ENCODE measurements around the gene LIM2. TPM values are rescaled to one million over a fixed set of nuclear protein-coding genes. Genes with fewer than 3 reads are reported as not detected.
A peak's percentile ranks its signal among the peaks of the same experiment; 100 is the strongest.
"Not testable (repeated sequence)": the region's sequence is repeated elsewhere in the genome, so short reads cannot be mapped to it uniquely, and the experiment has no call there.

LIM2 gene
- total and polyA plus RNA-seq, 2 donors: not detected

DNA sequence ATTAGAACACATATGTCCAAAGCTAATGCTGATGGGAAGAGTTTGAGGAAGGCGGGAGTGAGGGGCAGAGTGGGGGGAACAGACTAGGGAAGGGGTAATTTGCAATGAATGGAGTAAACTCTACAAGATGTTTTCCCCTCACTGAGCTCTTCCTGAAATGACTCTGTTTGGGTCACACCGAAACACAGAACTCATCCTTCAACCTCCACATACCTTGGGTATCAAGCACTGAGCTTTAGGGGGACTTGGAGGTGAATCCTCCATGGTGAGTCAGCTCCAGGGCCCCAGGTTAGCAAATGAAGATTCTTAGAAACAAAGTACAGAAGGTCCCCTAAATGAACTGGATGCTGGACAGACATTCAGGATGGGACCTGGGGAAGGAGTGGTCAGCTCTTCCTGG lies 30.9 kb upstream of the LIM2 start:
- WGBS: 92% methylated on average over 2 of the region's 2 CpGs
- Histone ChIP-seq H3K4me1 (ENCODE audit: control insufficient read depth in 2 of 2, insufficient read depth in 2 of 2, low read length in 2 of 2) (peaks cover 0 to 7% of the 10 kb centered on the region in 2 donors), H3K27me3 (ENCODE audit: control insufficient read depth in 2 of 2, insufficient read depth in 1 of 2, low read length in 1 of 2) (peaks cover 10 to 21% of the 10 kb centered on the region in 2 donors)

DNA sequence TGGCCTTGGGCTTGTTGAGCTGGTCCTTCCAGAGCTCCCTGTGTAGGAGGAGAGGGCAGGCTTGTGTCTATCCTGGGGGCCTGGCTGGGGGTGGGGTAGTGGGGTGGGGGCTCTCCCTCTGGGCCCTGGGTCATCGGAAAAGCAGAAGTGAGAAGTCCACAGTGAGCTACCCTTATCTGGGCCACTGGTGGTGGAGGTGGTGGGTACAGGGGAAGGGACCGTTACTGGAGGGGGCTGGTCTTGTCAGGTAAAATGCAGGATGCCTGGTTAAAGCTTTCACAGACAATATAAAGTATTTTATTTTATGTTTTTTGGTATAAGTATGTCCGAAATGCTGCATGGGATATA lies 30.0 kb upstream of the LIM2 start:
- 61% methylated on average over 3 of the region's 3 CpGs for WGBS
- Histone ChIP-seq H3K4me3 (ENCODE audit: low read length in 2 of 2) (no peak overlapping the region), H3K27me3 (ENCODE audit: control insufficient read depth in 2 of 2, insufficient read depth in 1 of 2, low read length in 1 of 2) (peaks cover 10 to 21% of the 10 kb centered on the region in 2 donors), H3K9me3 (ENCODE audit: control insufficient read depth in 2 of 2, insufficient read depth in 1 of 2, low read length in 1 of 2) (no peaks in the 10 kb centered on the region), H3K27ac (ENCODE audit: low read depth in 1 of 2, low read length in 1 of 2) (no peak overlapping the region), H3K4me1 (ENCODE audit: control insufficient read depth in 2 of 2, insufficient read depth in 2 of 2, low read length in 2 of 2) (peaks cover 0 to 7% of the 10 kb centered on the region in 2 donors), H3K36me3 (ENCODE audit: control insufficient read depth in 2 of 2, insufficient read depth in 2 of 2, low read length in 1 of 2) (no peaks in the 10 kb centered on the region)
- no peak for DNase-seq (ENCODE audit: low read depth in 6 of 9, low spot score in 9 of 9)

More for the DNA sequence above, 30.9 kb upstream of the LIM2 start:
- DNase-seq (ENCODE audit: low read depth in 6 of 9, low spot score in 9 of 9): no peak
- Histone ChIP-seq H3K36me3 (ENCODE audit: control insufficient read depth in 2 of 2, insufficient read depth in 2 of 2, low read length in 1 of 2) (no peaks in the 10 kb centered on the region), H3K4me3 (ENCODE audit: low read length in 2 of 2) (no peak overlapping the region), H3K27ac (ENCODE audit: low read depth in 1 of 2, low read length in 1 of 2) (no peak overlapping the region), H3K9me3 (ENCODE audit: control insufficient read depth in 2 of 2, insufficient read depth in 1 of 2, low read length in 1 of 2) (no peaks in the 10 kb centered on the region)

DNA sequence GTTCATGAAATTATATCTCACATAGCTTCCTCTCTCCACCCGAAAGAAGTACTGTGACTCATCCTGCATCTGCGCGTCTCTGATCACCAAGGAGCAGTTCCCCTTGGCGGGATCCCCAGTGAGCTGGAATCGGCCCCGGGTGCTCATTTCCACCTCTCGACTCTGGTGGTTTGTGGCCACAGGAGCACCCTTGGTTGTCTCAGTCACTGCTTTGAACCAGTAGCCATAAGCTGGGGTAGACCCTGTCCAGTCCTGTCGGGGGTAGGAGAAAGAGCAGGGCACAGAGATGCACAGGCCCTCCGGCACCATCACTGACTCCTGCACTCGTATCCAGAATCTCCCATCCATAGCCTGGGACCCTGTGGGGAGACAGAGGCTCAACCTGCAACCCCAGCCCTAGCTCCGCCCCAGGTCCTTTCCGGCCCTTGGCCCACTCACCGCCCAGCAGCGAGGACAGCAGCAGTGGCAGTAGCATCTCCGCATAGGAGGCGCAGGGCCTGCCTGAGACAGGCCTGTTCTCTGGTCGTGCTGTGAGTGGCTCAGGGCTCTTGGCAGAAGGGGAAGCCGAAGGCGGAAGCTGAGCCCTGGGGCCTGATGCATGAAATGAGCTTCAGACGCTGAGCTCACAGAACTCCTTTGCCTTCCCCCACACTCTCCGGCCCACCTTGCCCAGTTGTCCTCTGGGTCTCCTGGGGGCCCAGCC lies 29.5 kb upstream of the LIM2 start, which contains the start of gene SIGLEC10:
TSS of gene SIGLEC10 (minus strand) at position 536 of the 703 bp plus-strand sequence. CDS start at position 475, 61 bp downstream.
- Histone ChIP-seq H3K36me3 (ENCODE audit: control insufficient read depth in 2 of 2, insufficient read depth in 2 of 2, low read length in 1 of 2) (no peaks in the 10 kb centered on the region), H3K27me3 (ENCODE audit: control insufficient read depth in 2 of 2, insufficient read depth in 1 of 2, low read length in 1 of 2) (peaks cover 10 to 21% of the 10 kb centered on the region in 2 donors), H3K4me3 (ENCODE audit: low read length in 2 of 2) (peak within 1 kb of the TSS in 1 of 2 donors; percentile 26), H3K4me1 (ENCODE audit: control insufficient read depth in 2 of 2, insufficient read depth in 2 of 2, low read length in 2 of 2) (peaks cover 0 to 7% of the 10 kb centered on the region in 2 donors), H3K9me3 (ENCODE audit: control insufficient read depth in 2 of 2, insufficient read depth in 1 of 2, low read length in 1 of 2) (no peaks in the 10 kb centered on the region), H3K27ac (ENCODE audit: low read depth in 1 of 2, low read length in 1 of 2) (peak within 1 kb of the TSS in 1 of 2 donors; percentile 51)
- WGBS: 25% methylated on average over 21 of the region's 21 CpGs
- DNase-seq (ENCODE audit: low read depth in 6 of 9, low spot score in 9 of 9): peak in 1 of 9 donors; percentile 67

DNA sequence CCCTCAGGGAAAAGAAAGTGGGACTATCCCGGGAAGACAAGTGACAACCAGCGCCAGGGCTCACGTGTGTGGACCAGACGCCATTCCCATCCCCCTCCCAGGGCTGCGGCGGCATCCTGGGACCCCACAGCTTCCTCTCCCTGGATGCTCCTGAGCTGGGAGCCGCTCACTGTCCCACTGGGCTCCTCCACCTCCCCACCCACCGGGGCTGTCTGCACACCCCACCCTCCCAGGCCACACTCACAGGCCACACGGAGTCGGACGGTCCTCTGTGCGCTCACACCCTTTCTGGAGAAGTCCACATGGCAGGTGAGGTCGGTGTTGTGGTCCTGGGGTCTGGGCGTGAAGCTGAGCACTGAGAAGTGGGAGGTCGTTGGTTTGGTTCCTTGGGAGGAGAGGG lies 28.6 kb upstream of the LIM2 start:
- not testable (repeated sequence) for H3K4me1 ChIP-seq (ENCODE audit: control insufficient read depth in 2 of 2, insufficient read depth in 2 of 2, low read length in 2 of 2); H3K36me3 ChIP-seq (ENCODE audit: control insufficient read depth in 2 of 2, insufficient read depth in 2 of 2, low read length in 1 of 2); H3K4me3 ChIP-seq (ENCODE audit: low read length in 2 of 2); DNase-seq (ENCODE audit: low read depth in 6 of 9, low spot score in 9 of 9); H3K27ac ChIP-seq (ENCODE audit: low read depth in 1 of 2, low read length in 1 of 2); H3K9me3 ChIP-seq (ENCODE audit: control insufficient read depth in 2 of 2, insufficient read depth in 1 of 2, low read length in 1 of 2)
- 96% methylated on average over 15 of the region's 15 CpGs for WGBS
- peaks cover 6 to 16% of the 10 kb centered on the region in 2 donors for H3K27me3 ChIP-seq (ENCODE audit: control insufficient read depth in 2 of 2, insufficient read depth in 1 of 2, low read length in 1 of 2)

DNA sequence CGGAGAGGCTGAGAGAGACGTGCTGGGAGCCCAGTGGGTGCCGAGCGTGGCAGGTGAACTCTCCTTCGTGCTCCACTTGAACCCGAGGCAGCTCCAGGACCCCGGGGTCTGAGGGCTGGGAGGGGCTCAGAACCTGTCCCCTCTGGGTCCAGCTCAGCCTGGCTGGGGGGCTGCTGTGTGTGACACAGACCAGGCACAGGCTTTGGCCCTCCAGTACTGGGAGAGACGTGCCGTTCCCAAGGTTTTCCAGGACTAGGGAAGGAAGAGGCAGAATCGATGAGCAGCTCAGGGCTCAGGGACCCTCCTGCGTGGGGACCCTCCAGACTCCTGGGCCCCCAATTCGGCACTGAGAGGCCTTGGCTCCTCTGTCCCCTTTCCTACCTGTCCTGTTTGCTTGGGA lies 27.4 kb upstream of the LIM2 start:
- H3K9me3 ChIP-seq (ENCODE audit: control insufficient read depth in 2 of 2, insufficient read depth in 1 of 2, low read length in 1 of 2): no peaks in the 10 kb centered on the region
- H3K4me3 ChIP-seq (ENCODE audit: low read length in 2 of 2): no peak overlapping the region
- H3K36me3 ChIP-seq (ENCODE audit: control insufficient read depth in 2 of 2, insufficient read depth in 2 of 2, low read length in 1 of 2): no peaks in the 10 kb centered on the region
- no peak for DNase-seq (ENCODE audit: low read depth in 6 of 9, low spot score in 9 of 9)
- WGBS: 94% methylated on average over 12 of the region's 12 CpGs
- H3K27me3 ChIP-seq (ENCODE audit: control insufficient read depth in 2 of 2, insufficient read depth in 1 of 2, low read length in 1 of 2): peaks cover 2 to 6% of the 10 kb centered on the region in 2 donors
- peaks cover 0 to 4% of the 10 kb centered on the region in 2 donors for H3K4me1 ChIP-seq (ENCODE audit: control insufficient read depth in 2 of 2, insufficient read depth in 2 of 2, low read length in 2 of 2)
- H3K27ac ChIP-seq (ENCODE audit: low read depth in 1 of 2, low read length in 1 of 2): no peak overlapping the region

DNA sequence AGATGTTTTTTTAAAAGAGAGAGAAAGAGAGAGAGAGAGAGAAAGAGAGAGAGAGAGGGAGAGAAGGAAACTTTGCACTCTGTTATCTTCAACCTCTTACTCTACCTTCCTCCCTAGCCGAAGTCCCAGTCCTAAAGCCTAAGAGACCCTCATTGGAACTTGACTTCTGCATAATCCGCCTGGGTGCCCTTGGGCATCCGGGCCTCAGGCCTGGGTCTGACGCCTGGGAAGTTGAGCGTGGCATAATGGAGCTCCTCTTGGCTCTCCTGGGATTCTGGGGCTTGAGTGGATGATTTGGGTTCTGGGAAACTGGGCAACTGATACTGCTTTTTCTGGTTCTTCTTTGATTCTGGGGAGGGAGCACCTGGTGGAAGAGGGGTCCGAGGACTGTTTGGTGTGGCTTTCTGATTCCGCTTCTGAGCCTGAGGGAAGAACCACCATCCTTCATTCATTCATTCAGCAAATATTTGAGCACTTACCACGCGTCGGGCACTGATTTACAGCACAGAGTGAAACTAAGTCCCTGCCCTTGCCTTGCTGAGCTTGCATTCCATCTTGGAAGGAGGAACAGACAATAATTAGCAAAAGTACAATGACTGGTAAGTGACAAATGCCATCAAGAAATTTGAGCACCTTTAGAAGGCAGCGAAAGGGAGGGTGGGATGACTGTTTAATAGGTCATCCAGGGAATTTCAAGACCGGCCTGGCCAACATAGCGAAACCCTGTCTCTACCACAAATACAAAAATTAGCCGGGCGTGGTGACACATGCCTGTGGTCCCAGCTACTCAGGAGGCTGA lies 23.4 kb upstream of the LIM2 start:
- Histone ChIP-seq H3K27ac (ENCODE audit: low read depth in 1 of 2, low read length in 1 of 2) (no peak overlapping the region), H3K9me3 (ENCODE audit: control insufficient read depth in 2 of 2, insufficient read depth in 1 of 2, low read length in 1 of 2) (no peaks in the 10 kb centered on the region), H3K4me3 (ENCODE audit: low read length in 2 of 2) (no peak overlapping the region), H3K36me3 (ENCODE audit: control insufficient read depth in 2 of 2, insufficient read depth in 2 of 2, low read length in 1 of 2) (no peaks in the 10 kb centered on the region), H3K4me1 (ENCODE audit: control insufficient read depth in 2 of 2, insufficient read depth in 2 of 2, low read length in 2 of 2) (peaks cover 0 to 16% of the 10 kb centered on the region in 2 donors), H3K27me3 (ENCODE audit: control insufficient read depth in 2 of 2, insufficient read depth in 1 of 2, low read length in 1 of 2) (no peaks in the 10 kb centered on the region)
- WGBS: 94% methylated on average over 15 of the region's 15 CpGs
- DNase-seq (ENCODE audit: low read depth in 6 of 9, low spot score in 9 of 9): no peak

DNA sequence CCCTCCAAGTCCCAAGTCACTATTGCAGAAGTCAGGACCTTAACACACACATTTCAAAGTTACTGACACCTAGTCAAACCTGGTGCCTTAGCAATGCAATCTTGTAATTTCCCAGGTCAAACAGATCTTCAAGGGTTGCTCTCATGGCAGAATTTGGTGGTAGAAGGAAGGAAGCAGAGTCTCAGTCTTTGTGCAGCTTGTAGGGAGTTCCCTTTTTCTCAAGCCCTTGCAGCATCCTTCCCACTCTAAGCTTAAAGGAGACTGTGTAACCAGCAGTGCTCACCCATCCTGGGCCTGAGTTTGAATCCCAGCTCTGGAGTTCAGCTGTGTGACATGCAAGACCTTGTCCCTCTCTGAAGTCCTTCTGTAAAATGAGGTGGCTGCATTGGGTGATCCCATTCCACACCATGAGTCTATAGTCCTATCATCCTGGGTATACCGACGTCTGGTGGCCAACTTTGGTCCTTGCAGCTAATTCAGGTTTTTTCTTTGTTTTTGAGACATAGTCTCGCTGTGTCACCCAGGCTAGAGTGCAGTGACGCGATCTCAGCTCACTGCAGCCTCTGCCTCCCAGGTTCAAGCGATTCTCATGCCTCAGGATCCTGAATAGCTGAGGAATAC lies 19.8 kb upstream of the LIM2 start:
- H3K36me3 ChIP-seq (ENCODE audit: control insufficient read depth in 2 of 2, insufficient read depth in 2 of 2, low read length in 1 of 2): no peaks in the 10 kb centered on the region
- peaks cover 0 to 16% of the 10 kb centered on the region in 2 donors for H3K4me1 ChIP-seq (ENCODE audit: control insufficient read depth in 2 of 2, insufficient read depth in 2 of 2, low read length in 2 of 2)
- peak in 1 of 9 donors; percentile 48 for DNase-seq (ENCODE audit: low read depth in 6 of 9, low spot score in 9 of 9)
- no peak overlapping the region for H3K4me3 ChIP-seq (ENCODE audit: low read length in 2 of 2)
- H3K9me3 ChIP-seq (ENCODE audit: control insufficient read depth in 2 of 2, insufficient read depth in 1 of 2, low read length in 1 of 2): peaks cover 0 to 9% of the 10 kb centered on the region in 2 donors
- no peak overlapping the region for H3K27ac ChIP-seq (ENCODE audit: low read depth in 1 of 2, low read length in 1 of 2)
- no peaks in the 10 kb centered on the region for H3K27me3 ChIP-seq (ENCODE audit: control insufficient read depth in 2 of 2, insufficient read depth in 1 of 2, low read length in 1 of 2)
- 60% methylated on average over 6 of the region's 6 CpGs for WGBS

DNA sequence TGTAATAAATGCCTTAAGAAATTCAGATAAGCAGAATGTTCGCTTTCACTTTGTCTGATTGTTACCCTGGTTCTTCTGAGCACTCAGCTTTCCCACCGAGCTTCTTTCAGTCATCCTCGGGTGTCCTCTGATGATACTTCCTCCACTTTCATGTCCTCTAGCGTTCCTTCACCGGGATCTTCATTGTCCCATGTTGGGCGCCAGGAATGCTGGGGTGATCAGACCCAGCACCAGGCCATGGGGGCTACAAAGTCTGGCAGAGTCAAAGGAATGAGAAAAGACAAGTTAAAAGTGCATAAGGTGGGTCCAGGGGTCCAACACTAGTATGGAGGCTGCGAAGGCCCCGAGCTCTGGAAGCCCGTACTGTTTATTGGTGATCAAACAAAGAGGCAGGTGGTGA lies 14.3 kb upstream of the LIM2 start:
- Histone ChIP-seq H3K36me3 (ENCODE audit: control insufficient read depth in 2 of 2, insufficient read depth in 2 of 2, low read length in 1 of 2) (no peaks in the 10 kb centered on the region), H3K27me3 (ENCODE audit: control insufficient read depth in 2 of 2, insufficient read depth in 1 of 2, low read length in 1 of 2) (no peaks in the 10 kb centered on the region), H3K9me3 (ENCODE audit: control insufficient read depth in 2 of 2, insufficient read depth in 1 of 2, low read length in 1 of 2) (peaks cover 3 to 16% of the 10 kb centered on the region in 2 donors), H3K4me1 (ENCODE audit: control insufficient read depth in 2 of 2, insufficient read depth in 2 of 2, low read length in 2 of 2) (peaks cover 0 to 13% of the 10 kb centered on the region in 2 donors), H3K4me3 (ENCODE audit: low read length in 2 of 2) (no peak overlapping the region), H3K27ac (ENCODE audit: low read depth in 1 of 2, low read length in 1 of 2) (no peak overlapping the region)
- no peak for DNase-seq (ENCODE audit: low read depth in 6 of 9, low spot score in 9 of 9)
- WGBS: 94% methylated on average over 9 of the region's 9 CpGs

DNA sequence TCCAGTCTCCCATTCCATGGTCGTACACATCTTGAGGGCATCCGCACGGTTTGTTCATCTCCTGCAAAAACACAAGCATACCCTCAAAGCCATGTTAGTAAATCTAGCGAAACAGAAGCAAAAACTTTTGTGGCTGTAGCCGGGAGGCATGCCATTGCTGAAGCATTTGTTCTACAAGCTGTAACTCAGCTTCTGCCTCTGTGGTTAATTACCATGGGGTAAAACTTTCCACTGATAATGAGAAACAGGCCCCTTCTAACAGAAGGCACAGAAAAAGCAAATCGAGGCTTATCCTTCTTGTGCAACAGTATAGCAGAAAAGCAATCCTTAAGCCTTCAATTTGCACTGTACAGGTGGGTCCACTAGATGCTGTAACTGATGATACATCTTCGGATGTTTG lies 12.2 kb upstream of the LIM2 start:
- Histone ChIP-seq H3K9me3 (ENCODE audit: control insufficient read depth in 2 of 2, insufficient read depth in 1 of 2, low read length in 1 of 2) (peaks cover 3 to 16% of the 10 kb centered on the region in 2 donors), H3K4me1 (ENCODE audit: control insufficient read depth in 2 of 2, insufficient read depth in 2 of 2, low read length in 2 of 2) (peaks cover 0 to 18% of the 10 kb centered on the region in 2 donors), H3K27ac (ENCODE audit: low read depth in 1 of 2, low read length in 1 of 2) (peak overlapping the region in 1 of 2 donors; percentile 80)
- H3K4me3 ChIP-seq (ENCODE audit: low read length in 2 of 2); DNase-seq (ENCODE audit: low read depth in 6 of 9, low spot score in 9 of 9); H3K36me3 ChIP-seq (ENCODE audit: control insufficient read depth in 2 of 2, insufficient read depth in 2 of 2, low read length in 1 of 2); H3K27me3 ChIP-seq (ENCODE audit: control insufficient read depth in 2 of 2, insufficient read depth in 1 of 2, low read length in 1 of 2): not testable (repeated sequence)
- 93% methylated on average over 7 of the region's 7 CpGs for WGBS

Measured in thymus (tissue), 11 donors.